Chondrocyte (in vitro differentiated cells): ENCODE results near the gene RIC8B. TPM values are rescaled to one million over a fixed set of nuclear protein-coding genes. Genes with fewer than 3 reads are reported as not detected.

ENCODE experiments used
- DNase-seq: peaks from one replicate; pipeline ENCODE4 v3.0.0; 2021; ENCODE audit warnings: mixed read lengths, low spot score
- H3K27ac Mint-ChIP-seq: one replicate; pipeline ENCODE4 v1.8.0; 2021; ENCODE audit warnings: mild to moderate bottlenecking, moderate library complexity, mixed read lengths; ENCODE audit not compliant: unreplicated experiment
- H3K27me3 Mint-ChIP-seq: 2 replicates; pipeline ENCODE4 v1.8.0; 2021; ENCODE audit warnings: low read depth, mixed read lengths
- H3K36me3 Mint-ChIP-seq: 2 replicates; pipeline ENCODE4 v1.8.0; 2021; ENCODE audit warnings: low read depth, mixed read lengths
- H3K4me1 Mint-ChIP-seq: 2 replicates; pipeline ENCODE4 v1.8.0; 2021; ENCODE audit warnings: low read depth, mild to moderate bottlenecking, mixed read lengths
- H3K4me3 Mint-ChIP-seq: one replicate; pipeline ENCODE4 v1.8.0; 2021; ENCODE audit warnings: mild to moderate bottlenecking, moderate library complexity, mixed read lengths; ENCODE audit not compliant: unreplicated experiment
- H3K9me3 Mint-ChIP-seq: 2 replicates; pipeline ENCODE4 v1.8.0; 2021; ENCODE audit warnings: low read depth, mixed read lengths
- CTCF ChIP-seq: fragments of 200-600 bp; sonication (generic); IDR thresholded peaks from 2 replicates; pipeline ENCODE4 v1.5.0; 2021; ENCODE audit warnings: antibody characterized with exemption, mild to moderate bottlenecking, moderate library complexity
- total RNA-seq: library from RNA; stranded (reverse); gene quantifications from 3 replicates; pipeline ENCODE4 v1.2.1, GENCODE V29; 2021

Gene RIC8B
- total RNA-seq, 1 donor from 2014 or later, result 12.3 TPM

DNA sequence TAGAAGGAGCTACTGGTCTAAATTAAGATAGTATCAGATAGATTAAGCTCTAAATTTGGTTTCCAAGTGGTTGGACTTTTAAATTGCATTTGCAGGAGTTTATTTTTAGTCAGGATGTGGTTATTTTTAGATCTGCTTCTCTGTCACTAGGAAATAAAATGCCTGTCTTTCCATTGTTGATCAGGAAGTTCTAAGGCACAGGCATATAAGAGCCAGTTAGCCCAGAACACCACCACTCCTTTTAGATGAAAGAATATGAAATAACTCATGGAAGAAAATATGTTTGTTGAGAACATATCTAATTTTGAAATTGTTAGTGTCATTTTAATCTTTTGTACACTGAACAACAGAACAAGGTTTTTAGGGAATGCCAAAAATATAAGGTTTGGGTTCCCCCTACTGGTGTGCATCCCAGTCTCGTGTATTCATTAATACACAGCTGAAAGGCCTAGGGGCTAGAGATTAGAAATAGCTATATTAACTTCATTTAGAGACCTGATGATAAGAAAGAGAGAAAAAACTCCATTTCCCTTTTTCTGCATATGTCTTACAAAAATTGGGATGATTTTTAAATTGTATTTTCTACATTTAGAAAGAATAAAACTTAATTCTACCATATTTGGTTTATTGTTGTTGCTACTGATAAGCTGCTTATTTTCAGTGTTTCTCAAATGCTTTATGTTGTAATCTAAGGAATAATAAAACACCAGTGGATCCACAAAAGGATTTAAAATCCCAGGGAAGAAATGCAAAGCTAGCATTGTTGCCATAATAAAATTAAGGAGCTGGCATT is 67.2 kb downstream of the RIC8B start:
- Mint-ChIP-seq H3K9me3 (no peaks in the 10 kb centered on the region), H3K4me1 (peaks cover 39% of the 10 kb centered on the region), H3K27ac (peak overlapping the region; percentile 81), H3K4me3 (no peak overlapping the region), H3K27me3 (no peaks in the 10 kb centered on the region), H3K36me3 (peaks cover 4% of the 10 kb centered on the region)
- peak; percentile 94 for TF ChIP-seq CTCF
- DNase-seq, result no peak

DNA sequence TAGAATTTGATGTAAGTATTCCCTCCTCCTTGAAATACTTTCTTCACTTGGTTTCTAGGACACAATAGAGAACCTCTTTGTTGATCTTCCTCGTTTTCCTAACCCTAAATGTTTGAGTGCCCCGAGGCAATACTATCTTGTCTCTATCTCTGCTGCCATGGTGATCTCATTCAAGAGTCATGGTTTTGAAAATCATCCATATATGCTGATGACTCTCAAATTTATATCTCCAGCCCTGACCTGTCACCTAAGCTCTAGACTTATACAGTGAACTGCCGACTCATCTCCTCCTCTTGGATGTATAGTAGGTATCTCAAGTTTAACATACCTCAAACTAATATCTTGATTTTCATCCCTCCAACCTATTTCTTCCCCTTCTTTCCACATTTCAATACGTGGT is 71.4 kb downstream of the RIC8B start:
- Mint-ChIP-seq H3K36me3 (peaks cover 4% of the 10 kb centered on the region), H3K4me1 (peaks cover 10% of the 10 kb centered on the region), H3K27ac (no peak overlapping the region), H3K27me3 (no peaks in the 10 kb centered on the region), H3K4me3 (no peak overlapping the region), H3K9me3 (no peaks in the 10 kb centered on the region)
- DNase-seq, result no peak
- no peak for TF ChIP-seq CTCF

DNA sequence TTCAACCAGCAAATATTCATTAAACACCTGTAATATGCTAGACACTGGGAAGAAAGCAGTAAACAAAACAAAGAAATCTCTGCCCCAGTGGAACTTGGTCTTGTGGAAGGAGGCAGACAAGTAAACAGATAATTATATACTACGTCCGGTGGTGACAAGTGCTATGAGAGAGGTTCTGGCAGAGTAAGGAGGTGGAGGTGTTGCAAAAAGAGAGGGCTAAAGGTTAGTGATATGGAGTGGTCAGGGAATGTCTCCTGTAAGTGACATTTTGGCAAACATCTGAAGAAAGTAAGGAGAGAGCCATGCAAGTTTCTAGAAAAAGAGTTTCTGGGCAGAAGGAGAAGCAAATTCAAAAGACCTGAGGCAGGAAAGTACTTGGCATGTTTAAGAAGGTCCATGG is 73.4 kb downstream of the RIC8B start:
- no peaks in the 10 kb centered on the region for H3K4me1 Mint-ChIP-seq
- H3K27ac Mint-ChIP-seq, result no peak overlapping the region
- peaks cover 5% of the 10 kb centered on the region for H3K36me3 Mint-ChIP-seq
- H3K9me3 Mint-ChIP-seq, result no peaks in the 10 kb centered on the region
- no peak overlapping the region for H3K4me3 Mint-ChIP-seq
- DNase-seq, result no peak
- no peak for TF ChIP-seq CTCF
- H3K27me3 Mint-ChIP-seq, result no peaks in the 10 kb centered on the region

DNA sequence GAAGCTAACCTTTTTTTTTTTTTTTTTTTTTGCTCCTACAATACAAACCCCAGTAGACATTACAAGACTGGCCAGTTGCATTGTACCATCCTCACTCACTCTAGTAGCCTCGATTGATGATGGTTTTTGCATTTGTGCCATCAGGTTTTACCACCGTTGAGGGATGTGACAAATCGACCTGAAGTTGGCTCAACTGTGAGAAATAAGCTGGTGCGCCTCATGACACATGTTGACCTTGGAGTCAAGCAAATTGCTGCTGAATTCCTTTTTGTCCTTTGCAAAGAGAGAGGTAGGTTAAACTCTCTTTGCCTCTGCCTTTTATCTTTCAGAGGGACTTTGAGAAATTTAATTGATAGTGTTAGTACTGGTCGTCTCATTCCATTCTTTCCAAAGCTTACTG is 76.8 kb downstream of the RIC8B start:
- Mint-ChIP-seq H3K36me3 (peaks cover 4% of the 10 kb centered on the region), H3K4me1 (no peaks in the 10 kb centered on the region), H3K9me3 (no peaks in the 10 kb centered on the region), H3K27me3 (no peaks in the 10 kb centered on the region), H3K27ac (no peak overlapping the region), H3K4me3 (no peak overlapping the region)
- no peak for DNase-seq
- no peak for TF ChIP-seq CTCF

DNA sequence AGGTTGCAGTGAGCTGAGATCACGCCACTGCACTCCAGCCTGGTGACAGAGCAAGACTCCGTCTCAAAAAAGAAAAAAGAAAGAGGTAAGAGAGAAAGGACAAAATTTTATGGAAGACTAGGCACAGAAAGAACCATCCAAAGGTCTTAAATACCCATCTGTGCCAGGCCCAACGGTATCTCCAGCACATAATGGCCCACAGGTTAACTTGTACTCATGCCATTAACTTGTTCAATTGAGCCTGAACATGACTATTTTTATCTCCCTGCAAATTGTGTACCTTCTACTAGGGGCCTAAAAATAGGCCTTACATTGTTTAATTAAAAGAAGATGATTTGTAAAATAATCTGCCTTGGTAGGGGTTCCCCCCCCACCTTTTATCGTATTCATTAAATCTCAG is 80.2 kb downstream of the RIC8B start:
- Mint-ChIP-seq H3K27ac (no peak overlapping the region), H3K4me1 (no peaks in the 10 kb centered on the region), H3K9me3 (no peaks in the 10 kb centered on the region), H3K4me3 (no peak overlapping the region), H3K36me3 (peaks cover 4% of the 10 kb centered on the region), H3K27me3 (no peaks in the 10 kb centered on the region)
- TF ChIP-seq CTCF, result no peak
- no peak for DNase-seq
